ENCODE data around the gene TMEM132C.

TMEM132C gene

GRCh38 chr12:128554546-128555304, 287.8 kb downstream of the TMEM132C start (continued):
- no peak for TF ChIP-seq ZNF704 (tag by site-specific recombination; IDR thresholded peaks at IDR 0.05)
- TF ChIP-seq ZBTB1 (tag by site-specific recombination; IDR thresholded peaks at IDR 0.05): no peak
- no peak for TF ChIP-seq GLIS1 (tag by site-specific recombination; IDR thresholded peaks at IDR 0.05)
- no peak for TF ChIP-seq SP7 (tag by site-specific recombination; IDR thresholded peaks at IDR 0.05)
- TF ChIP-seq HOXD13 (CRISPR knock-in tag; IDR thresholded peaks at IDR 0.05; ENCODE audit: borderline replicate concordance): no peak
- no peak for TF ChIP-seq ZNF19 (tag by site-specific recombination; IDR thresholded peaks at IDR 0.05; ENCODE audit: low read depth)
- no peak for TF ChIP-seq IKZF3 (tag by site-specific recombination; IDR thresholded peaks at IDR 0.05)

GRCh38 chr12:128557231-128557630, 290.3 kb downstream of the TMEM132C start:
- no peak overlapping the region for H3K27ac ChIP-seq (ENCODE audit: extremely low read depth, low read depth, low read length)
- ChIA-PET CTCF (no interaction called here), POLR2A (no interaction called here)
- TF ChIP-seq, protein P1, sequence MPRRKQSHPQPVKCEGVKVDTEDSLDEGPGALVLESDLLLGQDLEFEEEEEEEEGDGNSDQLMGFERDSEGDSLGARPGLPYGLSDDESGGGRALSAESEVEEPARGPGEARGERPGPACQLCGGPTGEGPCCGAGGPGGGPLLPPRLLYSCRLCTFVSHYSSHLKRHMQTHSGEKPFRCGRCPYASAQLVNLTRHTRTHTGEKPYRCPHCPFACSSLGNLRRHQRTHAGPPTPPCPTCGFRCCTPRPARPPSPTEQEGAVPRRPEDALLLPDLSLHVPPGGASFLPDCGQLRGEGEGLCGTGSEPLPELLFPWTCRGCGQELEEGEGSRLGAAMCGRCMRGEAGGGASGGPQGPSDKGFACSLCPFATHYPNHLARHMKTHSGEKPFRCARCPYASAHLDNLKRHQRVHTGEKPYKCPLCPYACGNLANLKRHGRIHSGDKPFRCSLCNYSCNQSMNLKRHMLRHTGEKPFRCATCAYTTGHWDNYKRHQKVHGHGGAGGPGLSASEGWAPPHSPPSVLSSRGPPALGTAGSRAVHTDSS (tag by site-specific recombination; IDR thresholded peaks at IDR 0.05): no peak
- TF ChIP-seq SCRT1 (tag by site-specific recombination; IDR thresholded peaks at IDR 0.05; ENCODE audit: borderline replicate concordance) (no peak), WT1 (tag by site-specific recombination; IDR thresholded peaks at IDR 0.05) (no peak), ZNF223 (tag by site-specific recombination; IDR thresholded peaks at IDR 0.05) (no peak)
- TF ChIP-seq, protein P2, sequence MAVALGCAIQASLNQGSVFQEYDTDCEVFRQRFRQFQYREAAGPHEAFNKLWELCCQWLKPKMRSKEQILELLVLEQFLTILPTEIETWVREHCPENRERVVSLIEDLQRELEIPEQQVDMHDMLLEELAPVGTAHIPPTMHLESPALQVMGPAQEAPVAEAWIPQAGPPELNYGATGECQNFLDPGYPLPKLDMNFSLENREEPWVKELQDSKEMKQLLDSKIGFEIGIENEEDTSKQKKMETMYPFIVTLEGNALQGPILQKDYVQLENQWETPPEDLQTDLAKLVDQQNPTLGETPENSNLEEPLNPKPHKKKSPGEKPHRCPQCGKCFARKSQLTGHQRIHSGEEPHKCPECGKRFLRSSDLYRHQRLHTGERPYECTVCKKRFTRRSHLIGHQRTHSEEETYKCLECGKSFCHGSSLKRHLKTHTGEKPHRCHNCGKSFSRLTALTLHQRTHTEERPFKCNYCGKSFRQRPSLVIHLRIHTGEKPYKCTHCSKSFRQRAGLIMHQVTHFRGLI (tag by site-specific recombination; IDR thresholded peaks at IDR 0.05): no peak
- TF ChIP-seq, protein P3, sequence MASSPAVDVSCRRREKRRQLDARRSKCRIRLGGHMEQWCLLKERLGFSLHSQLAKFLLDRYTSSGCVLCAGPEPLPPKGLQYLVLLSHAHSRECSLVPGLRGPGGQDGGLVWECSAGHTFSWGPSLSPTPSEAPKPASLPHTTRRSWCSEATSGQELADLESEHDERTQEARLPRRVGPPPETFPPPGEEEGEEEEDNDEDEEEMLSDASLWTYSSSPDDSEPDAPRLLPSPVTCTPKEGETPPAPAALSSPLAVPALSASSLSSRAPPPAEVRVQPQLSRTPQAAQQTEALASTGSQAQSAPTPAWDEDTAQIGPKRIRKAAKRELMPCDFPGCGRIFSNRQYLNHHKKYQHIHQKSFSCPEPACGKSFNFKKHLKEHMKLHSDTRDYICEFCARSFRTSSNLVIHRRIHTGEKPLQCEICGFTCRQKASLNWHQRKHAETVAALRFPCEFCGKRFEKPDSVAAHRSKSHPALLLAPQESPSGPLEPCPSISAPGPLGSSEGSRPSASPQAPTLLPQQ (tag by site-specific recombination; IDR thresholded peaks at IDR 0.05): no peak
- H3K4me3 ChIP-seq (ENCODE audit: low read depth, low read length): no peak overlapping the region
- H3K36me3 ChIP-seq (ENCODE audit: control insufficient read depth in 2 of 2, insufficient read depth in 1 of 2, low read length in 2 of 2): no peaks in the 10 kb centered on the region
- no peaks in the 10 kb centered on the region for H3K9me3 ChIP-seq (ENCODE audit: control insufficient read depth, insufficient read depth, low read depth, low read length)
- H3K4me1 ChIP-seq (ENCODE audit: control insufficient read depth, insufficient read depth, low read length): no peaks in the 10 kb centered on the region

DNA sequence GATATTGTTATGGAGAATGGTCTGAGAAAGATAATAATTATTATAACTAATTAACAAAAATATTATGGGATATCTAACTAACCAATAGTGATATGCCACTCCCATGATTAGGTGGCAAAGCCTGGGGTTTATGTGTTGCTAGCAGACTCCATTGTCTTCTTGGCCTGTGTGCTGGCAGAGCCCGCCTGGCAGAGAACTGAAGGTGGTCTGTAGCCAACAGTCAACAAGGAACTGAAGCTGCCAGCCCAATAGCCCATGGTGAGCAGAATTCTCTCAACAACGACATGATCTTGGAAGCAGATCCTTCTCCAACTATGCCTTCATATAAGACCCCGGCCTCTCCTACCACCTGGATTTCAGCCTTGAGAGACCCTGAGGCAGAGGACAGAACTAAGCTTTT, 298.0 kb downstream of the TMEM132C start:
- no peaks in the 10 kb centered on the region for H3K36me3 ChIP-seq (ENCODE audit: control insufficient read depth in 2 of 2, insufficient read depth in 1 of 2, low read length in 2 of 2)
- no peak overlapping the region for H3K4me3 ChIP-seq (ENCODE audit: low read depth, low read length)
- ChIA-PET CTCF (interaction anchor here (0.6 kb wide), 1 partner anchor 404 kb away, joined by 6 read pairs; no protein-coding TSS in a partner anchor), POLR2A (no interaction called here)
- H3K27ac ChIP-seq (ENCODE audit: extremely low read depth, low read depth, low read length): no peak overlapping the region
- TF ChIP-seq, protein P3 (tag by site-specific recombination; IDR thresholded peaks at IDR 0.05): no peak
- TF ChIP-seq ZNF404 (tag by site-specific recombination; IDR thresholded peaks at IDR 0.05) (no peak), ZBTB17 (tag by site-specific recombination; IDR thresholded peaks at IDR 0.05) (no peak), ZNF658 (tag by site-specific recombination; IDR thresholded peaks at IDR 0.05) (no peak), KLF9 (tag by site-specific recombination; IDR thresholded peaks at IDR 0.05; ENCODE audit: low read depth) (no peak), ZNF423 (tag by site-specific recombination; IDR thresholded peaks at IDR 0.05) (no peak), ZNF248 (tag by site-specific recombination; IDR thresholded peaks at IDR 0.05) (no peak)
- TF ChIP-seq, protein P4, sequence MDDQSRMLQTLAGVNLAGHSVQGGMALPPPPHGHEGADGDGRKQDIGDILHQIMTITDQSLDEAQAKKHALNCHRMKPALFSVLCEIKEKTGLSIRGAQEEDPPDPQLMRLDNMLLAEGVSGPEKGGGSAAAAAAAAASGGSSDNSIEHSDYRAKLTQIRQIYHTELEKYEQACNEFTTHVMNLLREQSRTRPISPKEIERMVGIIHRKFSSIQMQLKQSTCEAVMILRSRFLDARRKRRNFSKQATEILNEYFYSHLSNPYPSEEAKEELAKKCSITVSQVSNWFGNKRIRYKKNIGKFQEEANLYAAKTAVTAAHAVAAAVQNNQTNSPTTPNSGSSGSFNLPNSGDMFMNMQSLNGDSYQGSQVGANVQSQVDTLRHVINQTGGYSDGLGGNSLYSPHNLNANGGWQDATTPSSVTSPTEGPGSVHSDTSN (CRISPR knock-in tag; IDR thresholded peaks at IDR 0.05): no peak
- TF ChIP-seq, protein P5, sequence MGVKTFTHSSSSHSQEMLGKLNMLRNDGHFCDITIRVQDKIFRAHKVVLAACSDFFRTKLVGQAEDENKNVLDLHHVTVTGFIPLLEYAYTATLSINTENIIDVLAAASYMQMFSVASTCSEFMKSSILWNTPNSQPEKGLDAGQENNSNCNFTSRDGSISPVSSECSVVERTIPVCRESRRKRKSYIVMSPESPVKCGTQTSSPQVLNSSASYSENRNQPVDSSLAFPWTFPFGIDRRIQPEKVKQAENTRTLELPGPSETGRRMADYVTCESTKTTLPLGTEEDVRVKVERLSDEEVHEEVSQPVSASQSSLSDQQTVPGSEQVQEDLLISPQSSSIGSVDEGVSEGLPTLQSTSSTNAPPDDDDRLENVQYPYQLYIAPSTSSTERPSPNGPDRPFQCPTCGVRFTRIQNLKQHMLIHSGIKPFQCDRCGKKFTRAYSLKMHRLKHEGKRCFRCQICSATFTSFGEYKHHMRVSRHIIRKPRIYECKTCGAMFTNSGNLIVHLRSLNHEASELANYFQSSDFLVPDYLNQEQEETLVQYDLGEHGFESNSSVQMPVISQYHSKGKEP (tag by site-specific recombination; IDR thresholded peaks at IDR 0.05): no peak
- H3K9me3 ChIP-seq (ENCODE audit: control insufficient read depth, insufficient read depth, low read depth, low read length): no peaks in the 10 kb centered on the region
- H3K4me1 ChIP-seq (ENCODE audit: control insufficient read depth, insufficient read depth, low read length): no peaks in the 10 kb centered on the region

Data from HEK293 (cell line).